ENCODE results near the gene NKAIN2. TPM values are rescaled to one million over a fixed set of nuclear protein-coding genes. Genes with fewer than 3 reads are reported as not detected.

NKAIN2 gene
- total and polyA plus RNA-seq, 12 donors: 0.07 to 3.0 (median 0.28) TPM; not detected in 1

DNA sequence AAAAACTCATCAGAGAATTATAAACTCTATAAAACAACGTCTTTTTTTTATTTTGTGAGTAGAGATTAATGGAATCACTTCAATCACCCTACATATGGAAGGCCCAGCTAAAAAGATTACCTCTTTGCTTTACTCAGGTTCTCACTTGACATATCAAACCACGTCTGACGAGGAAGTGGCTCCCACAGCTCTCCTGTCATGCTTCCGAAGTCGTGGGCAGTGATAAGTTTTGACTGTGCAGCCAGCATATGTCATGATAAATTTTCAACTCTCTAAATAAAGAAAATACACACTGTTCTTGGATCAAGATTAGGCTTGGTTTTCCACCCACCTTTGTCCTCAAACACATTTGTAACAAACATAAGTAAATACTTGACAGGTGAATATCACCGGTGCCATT, 879.1 kb downstream of the NKAIN2 start:
- H3K4me3 ChIP-seq: no peak overlapping the region
- H3K4me1 ChIP-seq: no peaks in the 10 kb centered on the region
- DNase-seq (no peak), ATAC-seq (no peak)
- TF ChIP-seq, protein P1, sequence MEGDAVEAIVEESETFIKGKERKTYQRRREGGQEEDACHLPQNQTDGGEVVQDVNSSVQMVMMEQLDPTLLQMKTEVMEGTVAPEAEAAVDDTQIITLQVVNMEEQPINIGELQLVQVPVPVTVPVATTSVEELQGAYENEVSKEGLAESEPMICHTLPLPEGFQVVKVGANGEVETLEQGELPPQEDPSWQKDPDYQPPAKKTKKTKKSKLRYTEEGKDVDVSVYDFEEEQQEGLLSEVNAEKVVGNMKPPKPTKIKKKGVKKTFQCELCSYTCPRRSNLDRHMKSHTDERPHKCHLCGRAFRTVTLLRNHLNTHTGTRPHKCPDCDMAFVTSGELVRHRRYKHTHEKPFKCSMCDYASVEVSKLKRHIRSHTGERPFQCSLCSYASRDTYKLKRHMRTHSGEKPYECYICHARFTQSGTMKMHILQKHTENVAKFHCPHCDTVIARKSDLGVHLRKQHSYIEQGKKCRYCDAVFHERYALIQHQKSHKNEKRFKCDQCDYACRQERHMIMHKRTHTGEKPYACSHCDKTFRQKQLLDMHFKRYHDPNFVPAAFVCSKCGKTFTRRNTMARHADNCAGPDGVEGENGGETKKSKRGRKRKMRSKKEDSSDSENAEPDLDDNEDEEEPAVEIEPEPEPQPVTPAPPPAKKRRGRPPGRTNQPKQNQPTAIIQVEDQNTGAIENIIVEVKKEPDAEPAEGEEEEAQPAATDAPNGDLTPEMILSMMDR (IDR thresholded peaks at IDR 0.05): no peak
- peaks cover 0 to 29% (median 13%) of the 10 kb centered on the region in 11 donors for H3K9me3 ChIP-seq
- H3K27me3 ChIP-seq: no peaks in the 10 kb centered on the region
- 44 to 50% methylated on average over 6 of the region's 6 CpGs for WGBS, 2 donors
- no peak overlapping the region for H3K27ac ChIP-seq
- intact Hi-C loops (cut with DNase I): no loop called here
- H3K36me3 ChIP-seq: no peaks in the 10 kb centered on the region

DNA sequence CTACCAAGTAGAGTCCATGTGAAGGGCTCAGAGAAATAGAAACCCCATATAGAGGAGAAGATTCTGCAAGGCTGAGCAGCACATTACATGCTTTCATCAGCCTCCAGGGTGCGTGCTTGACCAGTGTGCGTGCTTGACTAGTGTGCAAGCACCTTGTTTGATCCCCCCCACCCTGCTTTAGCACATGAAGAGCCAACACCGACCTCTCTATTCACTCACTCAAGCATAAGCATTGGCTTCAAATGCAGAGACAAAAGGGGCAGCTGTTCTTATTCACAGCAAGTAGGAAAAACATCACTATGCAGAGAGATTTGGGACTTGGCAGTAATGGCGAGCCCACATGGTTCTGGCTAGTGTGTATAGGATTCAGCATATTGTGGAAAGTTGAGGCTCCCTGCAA, 879.8 kb downstream of the NKAIN2 start:
- Histone ChIP-seq H3K4me1 (no peaks in the 10 kb centered on the region), H3K27me3 (no peaks in the 10 kb centered on the region), H3K9me3 (peaks cover 0 to 22% (median 6%) of the 10 kb centered on the region in 11 donors), H3K27ac (no peak overlapping the region), H3K36me3 (no peaks in the 10 kb centered on the region), H3K4me3 (no peak overlapping the region)
- 55 to 68% methylated on average over 4 of the region's 4 CpGs for WGBS, 2 donors
- TF ChIP-seq, protein P1 (IDR thresholded peaks at IDR 0.05): no peak
- DNase-seq: no peak
- ATAC-seq: no peak
- intact Hi-C loops (cut with DNase I): no loop called here

DNA sequence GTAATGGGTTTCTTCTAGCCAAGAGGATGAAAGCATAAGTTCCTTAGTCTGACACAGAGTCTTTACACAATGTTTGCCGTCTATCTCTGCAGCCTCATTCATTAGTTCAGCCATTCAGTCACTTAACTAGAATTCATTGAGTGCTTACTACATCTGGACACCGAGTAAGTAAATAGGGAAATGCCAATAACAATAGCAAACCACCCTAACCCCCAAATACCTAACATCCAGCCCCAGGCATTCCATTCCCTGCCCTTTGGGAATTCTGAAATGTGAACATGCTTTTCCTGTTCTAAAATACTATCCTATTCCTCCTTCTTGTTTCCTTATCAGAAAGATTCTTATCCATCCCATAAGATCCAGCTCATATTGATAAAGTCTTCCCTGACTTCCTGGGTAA, 881.0 kb downstream of the NKAIN2 start:
- no peaks in the 10 kb centered on the region for H3K4me1 ChIP-seq
- peaks cover 0 to 10% (median 2%) of the 10 kb centered on the region in 11 donors for H3K9me3 ChIP-seq
- 75 to 80% methylated on average over 2 of the region's 2 CpGs for WGBS, 2 donors
- TF ChIP-seq, protein P1 (IDR thresholded peaks at IDR 0.05): no peak
- intact Hi-C loops (cut with DNase I): no loop called here
- DNase-seq (no peak), ATAC-seq (no peak)
- no peak overlapping the region for H3K27ac ChIP-seq
- no peaks in the 10 kb centered on the region for H3K36me3 ChIP-seq
- H3K4me3 ChIP-seq: no peak overlapping the region
- no peaks in the 10 kb centered on the region for H3K27me3 ChIP-seq

DNA sequence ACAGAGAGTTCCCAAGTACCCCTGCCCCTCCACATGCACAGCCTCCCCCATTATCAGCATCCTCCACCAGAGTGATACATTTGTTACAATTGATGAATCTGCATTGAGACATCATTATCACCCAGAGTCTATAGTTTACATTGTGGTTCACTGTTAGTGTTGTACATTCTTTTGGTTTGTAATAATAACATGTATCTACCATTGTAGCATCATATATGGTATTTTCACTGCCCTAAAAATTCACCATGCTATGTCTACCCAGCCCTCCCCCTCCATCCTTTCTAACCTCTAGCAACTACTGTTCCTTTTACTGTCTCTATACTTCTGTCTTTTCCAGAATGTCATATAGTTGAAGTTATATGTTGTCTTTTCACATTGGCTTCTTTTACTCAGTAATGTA, 884.7 kb downstream of the NKAIN2 start:
- Histone ChIP-seq H3K4me3 (no peak overlapping the region), H3K4me1 (no peaks in the 10 kb centered on the region), H3K27me3 (no peaks in the 10 kb centered on the region), H3K36me3 (no peaks in the 10 kb centered on the region), H3K9me3 (peaks cover 0 to 10% (median 2%) of the 10 kb centered on the region in 11 donors), H3K27ac (no peak overlapping the region)
- DNase-seq (no peak), ATAC-seq (no peak)
- TF ChIP-seq, protein P1 (IDR thresholded peaks at IDR 0.05): no peak
- intact Hi-C loops (cut with DNase I): no loop called here

Measured in heart right ventricle (tissue), 16 donors.